Vagina (tissue), 2 donors: ENCODE results near the gene SNX6. TPM values are rescaled to one million over a fixed set of nuclear protein-coding genes. Genes with fewer than 3 reads are reported as not detected.
"Not testable (repeated sequence)": the region's sequence is repeated elsewhere in the genome, so short reads cannot be mapped to it uniquely, and the experiment has no call there.

Experiments used
- DNase-seq, 2 donors: peaks; one replicate each; pipeline ENCODE4 v3.0.0-alpha.2; 2017; ENCODE audit errors: extremely low spot score in 2 of 2
- H3K27ac ChIP-seq: fragments of 200-600 bp; sonication (generic); one replicate; pipeline ENCODE4 v1.5.1; 2019
- H3K27me3 ChIP-seq: fragments of 200-600 bp; sonication (generic); one replicate; pipeline ENCODE4 v1.5.1; 2019
- H3K36me3 ChIP-seq, 2 donors: fragments of 200-600 bp; sonication (generic); one replicate each; pipeline ENCODE4 v1.5.1; 2017 to 2019
- H3K4me1 ChIP-seq: fragments of 200-600 bp; sonication (generic); one replicate; pipeline ENCODE4 v1.5.1; 2019
- H3K4me3 ChIP-seq, 2 donors: fragments of 200-600 bp; sonication (generic); 1 replicate in 1 of 2; 2 replicates in 1 of 2; pipeline ENCODE4 v1.5.1; 2016 to 2019
- H3K9me3 ChIP-seq: fragments of 200-600 bp; sonication (generic); one replicate; pipeline ENCODE4 v1.5.1; 2019
- CTCF ChIP-seq, 3 experiments: fragments of 450-650 bp in 2 of 3; fragments of 200-600 bp in 1 of 3; sonication (generic) in 1 of 3; IDR thresholded peaks; one replicate each; pipeline ENCODE4 v1.5.1; 2017 to 2019; ENCODE audit warnings: antibody characterized with exemption in 3 of 3, mild to moderate bottlenecking in 2 of 3, moderate library complexity in 2 of 3
- POLR2A ChIP-seq, 2 donors: fragments of 450-650 bp; IDR thresholded peaks; one replicate each; pipeline ENCODE4 v1.6.1; 2017; ENCODE audit warnings: antibody characterized with exemption in 2 of 2, mild to moderate bottlenecking in 2 of 2, moderate library complexity in 2 of 2
- POLR2AphosphoS5 ChIP-seq, 2 donors: sonication (generic); formaldehyde crosslinking; IDR thresholded peaks; one replicate each; pipeline ENCODE4 v1.9.0; 2017; ENCODE audit warnings: antibody characterized with exemption in 2 of 2, mild to moderate bottlenecking in 2 of 2, low read depth in 1 of 2; ENCODE audit not compliant: insufficient read depth in 1 of 2
- intact Hi-C: fragments of 100-400 bp; cut with DNase I; formaldehyde crosslinking; loops from one replicate; pipeline ENCODE4 v1.15.1; 2023
- total RNA-seq: library from RNA; depleted of rRNA; stranded (reverse); fragments of >200 nt; gene quantifications from one replicate; pipeline ENCODE4 v1.2.3, GENCODE V29; 2016

SNX6 gene
- total RNA-seq, 1 donor from 2014 or later, result 46.4 TPM

GRCh38 chr14:34554540-34555250 lies 75.3 kb downstream of the SNX6 start:
- intact Hi-C loops, result no loop called here

GRCh38 chr14:34549276-34549966 lies 80.5 kb downstream of the SNX6 start:
- H3K27ac ChIP-seq, H3K4me3 ChIP-seq, intact Hi-C loops, H3K27me3 ChIP-seq, H3K4me1 ChIP-seq, H3K9me3 ChIP-seq, DNase-seq, H3K36me3 ChIP-seq: not testable (repeated sequence)

More at GRCh38 chr14:34554540-34555250, 75.3 kb downstream of the SNX6 start:
- H3K27ac ChIP-seq, result peak overlapping the region; percentile 66
- TF ChIP-seq POLR2AphosphoS5 (IDR thresholded peaks at IDR 0.05; ENCODE audit: insufficient read depth in 1 of 2, low read depth in 1 of 2) (no peak), CTCF (IDR thresholded peaks at IDR 0.05) (no peak), POLR2A (IDR thresholded peaks at IDR 0.05) (no peak)
- no peaks in the 10 kb centered on the region for H3K9me3 ChIP-seq
- no peaks in the 10 kb centered on the region for H3K36me3 ChIP-seq
- DNase-seq, result no peak
- peak overlapping the region in 1 of 2 donors; percentile 2 for H3K4me3 ChIP-seq
- no peaks in the 10 kb centered on the region for H3K27me3 ChIP-seq
- peaks cover 7% of the 10 kb centered on the region for H3K4me1 ChIP-seq

GRCh38 chr14:34548472-34548981 lies 81.4 kb downstream of the SNX6 start:
- intact Hi-C loops, result no loop called here
- no peak for DNase-seq
- Histone ChIP-seq H3K4me1 (no peaks in the 10 kb centered on the region), H3K9me3 (no peaks in the 10 kb centered on the region), H3K27me3 (no peaks in the 10 kb centered on the region), H3K27ac (no peak overlapping the region), H3K36me3 (no peaks in the 10 kb centered on the region), H3K4me3 (no peak overlapping the region)
- TF ChIP-seq CTCF (IDR thresholded peaks at IDR 0.05) (no peak), POLR2A (IDR thresholded peaks at IDR 0.05) (no peak), POLR2AphosphoS5 (IDR thresholded peaks at IDR 0.05; ENCODE audit: insufficient read depth in 1 of 2, low read depth in 1 of 2) (no peak)

GRCh38 chr14:34547136-34547520 lies 82.8 kb downstream of the SNX6 start:
- intact Hi-C loops, H3K4me3 ChIP-seq, DNase-seq, H3K36me3 ChIP-seq, H3K4me1 ChIP-seq, H3K27ac ChIP-seq, H3K27me3 ChIP-seq, H3K9me3 ChIP-seq: not testable (repeated sequence)

- intact Hi-C loops, H3K27ac ChIP-seq, H3K36me3 ChIP-seq, H3K27me3 ChIP-seq, H3K9me3 ChIP-seq, DNase-seq, H3K4me3 ChIP-seq, H3K4me1 ChIP-seq: not testable (repeated sequence)
These were observed 83.4 kb downstream of the SNX6 start for GRCh38 chr14:34546272-34547135.

GRCh38 chr14:34540181-34541059 lies 89.5 kb downstream of the SNX6 start:
- peak overlapping the region; percentile 83 to 87 for H3K4me3 ChIP-seq
- H3K4me1 ChIP-seq, result peaks cover 23% of the 10 kb centered on the region
- H3K9me3 ChIP-seq, DNase-seq, H3K27me3 ChIP-seq, intact Hi-C loops: not testable (repeated sequence)
- peaks cover 0 to 15% of the 10 kb centered on the region in 2 donors for H3K36me3 ChIP-seq
- H3K27ac ChIP-seq, result peak overlapping the region; percentile 98
